GM23248 (cell line): ENCODE data around the gene NINL. TPM values are rescaled to one million over a fixed set of nuclear protein-coding genes. Genes with fewer than 3 reads are reported as not detected.

Experiments used
- DNase-seq: peaks from one replicate; pipeline ENCODE4 v3.0.0-alpha.2; 2015
- H2AFZ ChIP-seq: fragments of 200-600 bp; sonication (generic); 2 replicates; pipeline ENCODE4 v1.6.1; 2016; ENCODE audit warnings: antibody characterized with exemption
- H3F3A ChIP-seq: fragments of 200-600 bp; sonication (generic); 2 replicates; pipeline ENCODE4 v1.6.1; 2016; ENCODE audit warnings: mild to moderate bottlenecking, antibody characterized with exemption, mixed run types; ENCODE audit not compliant: insufficient read depth
- H3K27ac ChIP-seq: fragments of 200-600 bp; sonication (generic); 2 replicates; pipeline ENCODE4 v1.5.1; 2016; ENCODE audit warnings: mild to moderate bottlenecking
- H3K27me3 ChIP-seq: fragments of 200-600 bp; sonication (generic); replicated peaks from 2 replicates; pipeline ENCODE4 v1.6.1; 2016; ENCODE audit warnings: mild to moderate bottlenecking; ENCODE audit not compliant: insufficient read depth
- H3K36me3 ChIP-seq: fragments of 200-600 bp; sonication (generic); 2 replicates; pipeline ENCODE4 v1.6.1; 2016; ENCODE audit warnings: low read depth, mild to moderate bottlenecking
- H3K4me1 ChIP-seq: fragments of 200-600 bp; sonication (generic); 2 replicates; pipeline ENCODE4 v1.6.1; 2016; ENCODE audit warnings: mild to moderate bottlenecking; ENCODE audit not compliant: insufficient read depth
- H3K4me2 ChIP-seq: fragments of 200-600 bp; sonication (generic); one replicate; pipeline ENCODE4 v1.6.1; 2016; ENCODE audit warnings: mild to moderate bottlenecking; ENCODE audit not compliant: unreplicated experiment
- H3K4me3 ChIP-seq: fragments of 200-600 bp; sonication (generic); 2 replicates; pipeline ENCODE4 v1.5.1; 2016; ENCODE audit warnings: mild to moderate bottlenecking
- H3K79me2 ChIP-seq: fragments of 200-600 bp; sonication (generic); 2 replicates; pipeline ENCODE4 v1.6.1; 2016; ENCODE audit warnings: mild to moderate bottlenecking; ENCODE audit not compliant: insufficient read depth
- H3K9ac ChIP-seq: fragments of 200-600 bp; sonication (generic); 2 replicates; pipeline ENCODE4 v1.6.1; 2016; ENCODE audit warnings: mild to moderate bottlenecking
- H3K9me2 ChIP-seq: fragments of 200-600 bp; sonication (generic); 2 replicates; pipeline ENCODE4 v1.6.1; 2016; ENCODE audit warnings: mixed run types, mild to moderate bottlenecking, moderate library complexity; ENCODE audit not compliant: insufficient read depth
- H3K9me3 ChIP-seq: fragments of 200-600 bp; sonication (generic); one replicate; pipeline ENCODE4 v1.6.1; 2017; ENCODE audit warnings: low read depth
- H4K20me1 ChIP-seq: fragments of 200-600 bp; sonication (generic); 2 replicates; pipeline ENCODE4 v1.6.0; 2016; ENCODE audit not compliant: insufficient read depth
- EZH2 ChIP-seq: fragments of 200-600 bp; sonication (generic); IDR thresholded peaks from 2 replicates; pipeline ENCODE4 v1.6.1; 2018; ENCODE audit warnings: antibody characterized with exemption, mild to moderate bottlenecking; ENCODE audit not compliant: insufficient read depth, poor library complexity, severe bottlenecking
- EZH2phosphoT487 ChIP-seq: fragments of 200-600 bp; sonication (generic); IDR thresholded peaks from 2 replicates; pipeline ENCODE4 v1.6.1; 2018; ENCODE audit warnings: antibody characterized with exemption, moderate library complexity, mild to moderate bottlenecking, low read depth; ENCODE audit not compliant: insufficient read depth
- WGBS, 2 experiments: methylation state at CpG; one replicate each; pipeline ENCODE4 v1.1.6; 2015 to 2017; ENCODE audit warnings: low lambda C conversion rate in 2 of 2, low coverage in 1 of 2; ENCODE audit errors: missing lambda C conversion rate in 2 of 2; 5-methylcytosine and 5-hydroxymethylcytosine counted together
- in situ Hi-C: fragments of 300-500 bp; cut with MboI; formaldehyde crosslinking; loops from 2 replicates; pipeline ENCODE4 v1.15.0; 2020
- polyA plus RNA-seq: library from polyadenylated mRNA; unstranded; fragments of >200 nt; fragmentation: Nextera tagmentation; extraction: Ambion mirVana; gene quantifications from 2 replicates; pipeline ENCODE4 v1.2.1, GENCODE V29; 2016
- total RNA-seq: library from RNA; depleted of rRNA; stranded (reverse); fragments of >200 nt; shearing (Covaris generic); gene quantifications from 2 replicates; pipeline ENCODE4 v1.2.3, GENCODE V29; 2014

The NINL gene
- total and polyA plus RNA-seq, 2 experiments from 2014 or later = 1.9 to 3.4 TPM

- no peaks in the 10 kb centered on the region for H3K79me2 ChIP-seq
- no peak for DNase-seq
- no peaks in the 10 kb centered on the region for H3K27me3 ChIP-seq
- peaks cover 12% of the 10 kb centered on the region; the same call in 1 of the 2 replicates for H3K4me1 ChIP-seq
- H3K4me3 ChIP-seq = no peak overlapping the region
- in situ Hi-C loops = no loop called here
- TF ChIP-seq EZH2 (no peak), EZH2phosphoT487 (no peak)
- no peaks in the 10 kb centered on the region for H3K9me2 ChIP-seq
- no peaks in the 10 kb centered on the region for H3F3A ChIP-seq
- H3K9ac ChIP-seq = no peak overlapping the region
- H2AFZ ChIP-seq = no peak overlapping the region
- WGBS, 2 experiments = 52 to 58% methylated on average over 6 of the region's 6 CpGs
- H3K9me3 ChIP-seq = no peaks in the 10 kb centered on the region
- H4K20me1 ChIP-seq = no peaks in the 10 kb centered on the region
- no peaks in the 10 kb centered on the region for H3K36me3 ChIP-seq
- no peak overlapping the region for H3K27ac ChIP-seq
- H3K4me2 ChIP-seq = no peak overlapping the region
Measured at GRCh38 chr20:25535762-25536161, 49.6 kb downstream of the NINL start.

DNA sequence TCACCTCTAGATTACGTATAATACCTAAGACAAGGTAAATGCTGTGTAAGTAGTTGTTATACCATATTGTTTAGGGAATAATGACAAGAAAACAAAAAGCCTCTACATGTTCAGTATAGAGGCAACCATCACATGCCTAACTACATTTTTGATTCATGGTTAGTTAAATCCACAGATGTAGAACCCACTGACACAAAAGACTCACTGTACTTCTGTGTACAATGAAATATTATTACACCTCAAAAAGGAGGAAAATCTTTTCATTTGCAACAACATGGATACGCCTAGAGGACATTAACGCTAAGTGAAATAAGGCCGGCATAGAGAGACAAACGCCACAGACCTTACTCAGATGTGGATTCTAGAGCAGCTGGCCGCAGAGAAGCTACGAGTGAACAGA, 50.5 kb downstream of the NINL start:
- in situ Hi-C loops = no loop called here
- H3K4me2 ChIP-seq = no peak overlapping the region

DNA sequence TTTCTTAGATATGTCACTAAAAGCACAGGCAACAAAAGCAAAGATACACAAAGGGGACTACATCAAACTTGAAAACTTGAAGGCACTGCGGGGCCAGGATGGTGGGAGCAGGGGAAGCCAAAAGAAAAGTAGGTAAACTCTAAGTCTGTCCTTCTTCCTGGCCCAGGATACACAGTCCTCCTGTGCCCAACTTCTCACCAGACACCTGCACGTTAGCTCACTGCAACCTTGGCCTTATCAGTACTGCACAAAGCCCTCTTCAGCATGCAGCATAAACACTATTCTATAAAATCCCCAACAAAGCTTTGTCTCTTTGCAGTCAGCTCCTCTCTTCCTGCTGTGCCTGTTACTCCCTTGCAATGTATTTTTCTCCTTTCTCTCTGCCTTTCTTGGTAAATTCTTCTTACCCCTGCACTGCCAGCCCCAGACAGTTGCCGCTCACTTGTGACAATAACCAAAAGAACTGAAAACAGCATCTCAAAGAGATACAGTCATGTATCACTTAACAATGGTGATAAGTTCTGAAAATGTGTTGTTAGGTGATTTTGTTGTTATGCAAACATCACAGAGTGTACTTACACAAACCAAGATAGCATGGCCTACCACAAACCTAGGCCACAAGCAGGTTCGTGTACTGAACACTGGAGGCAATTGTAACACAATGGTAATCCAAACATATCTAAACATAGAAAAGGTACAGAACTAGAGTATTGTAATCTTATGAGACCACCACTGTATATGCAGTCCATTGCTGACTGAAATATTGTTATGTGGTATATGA, 51.2 kb downstream of the NINL start:
- no peaks in the 10 kb centered on the region for H3K36me3 ChIP-seq
- no peaks in the 10 kb centered on the region for H3K27me3 ChIP-seq
- H3K79me2 ChIP-seq = 0 out of 2 replicates have a peak, but pooled peaks cover 3% of the 10 kb centered on the region
- no peaks in the 10 kb centered on the region for H3F3A ChIP-seq
- no peak overlapping the region for H2AFZ ChIP-seq
- TF ChIP-seq EZH2 = no peak
- no peak for TF ChIP-seq EZH2phosphoT487
- H3K9me2 ChIP-seq = no peaks in the 10 kb centered on the region
- no peak overlapping the region for H3K9ac ChIP-seq
- H3K27ac ChIP-seq = no peak overlapping the region
- WGBS, 2 experiments = 93 to 97% methylated on average over 4 of the region's 4 CpGs
- DNase-seq = no peak
- H4K20me1 ChIP-seq = no peaks in the 10 kb centered on the region
- no peak overlapping the region for H3K4me2 ChIP-seq
- in situ Hi-C loops = no loop called here
- H3K4me1 ChIP-seq = no peaks in the 10 kb centered on the region
- H3K9me3 ChIP-seq = no peaks in the 10 kb centered on the region
- H3K4me3 ChIP-seq = no peak overlapping the region

More for the DNA sequence above, 50.5 kb downstream of the NINL start:
- Histone ChIP-seq H3K27ac (no peak overlapping the region), H3K27me3 (no peaks in the 10 kb centered on the region), H3K4me3 (no peak overlapping the region), H3K79me2 (0 out of 2 replicates have a peak, but pooled peaks cover 3% of the 10 kb centered on the region), H3F3A (no peaks in the 10 kb centered on the region), H3K36me3 (no peaks in the 10 kb centered on the region), H3K4me1 (0 out of 2 replicates have a peak, but pooled peaks cover 4% of the 10 kb centered on the region), H3K9me3 (no peaks in the 10 kb centered on the region), H2AFZ (no peak overlapping the region), H3K9me2 (no peaks in the 10 kb centered on the region), H4K20me1 (no peaks in the 10 kb centered on the region), H3K9ac (no peak overlapping the region)
- WGBS, 2 experiments = 98 to 99% methylated on average over 7 of the region's 7 CpGs
- TF ChIP-seq EZH2phosphoT487 (no peak), EZH2 (no peak)
- no peak for DNase-seq

DNA sequence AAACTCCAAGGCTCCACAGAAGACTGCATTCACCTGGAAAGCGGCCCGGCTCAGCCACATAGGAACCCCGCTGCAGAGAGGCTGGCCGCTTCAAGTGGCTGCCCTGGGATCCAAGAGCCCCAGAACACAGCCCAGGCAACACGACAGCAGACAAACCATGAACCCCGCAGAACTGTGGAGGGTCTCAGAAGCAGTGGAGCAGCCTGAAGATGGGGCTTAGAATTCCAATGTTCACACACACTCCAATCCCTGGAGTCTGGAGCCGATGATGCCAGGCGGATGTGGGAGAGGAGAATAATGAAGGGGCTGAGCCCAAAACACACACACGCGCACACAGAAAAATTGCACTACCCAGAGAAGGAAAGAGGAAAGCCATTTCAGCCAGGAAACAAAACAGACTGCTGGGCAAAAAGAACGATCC, 52.4 kb downstream of the NINL start:
- WGBS, 2 experiments = 85 to 86% methylated on average over 11 of the region's 11 CpGs
- H3F3A ChIP-seq = no peaks in the 10 kb centered on the region
- no peaks in the 10 kb centered on the region for H3K4me1 ChIP-seq
- no peak for TF ChIP-seq EZH2phosphoT487
- no peak for TF ChIP-seq EZH2
- H3K4me3 ChIP-seq = no peak overlapping the region
- no peak overlapping the region for H3K4me2 ChIP-seq
- no peaks in the 10 kb centered on the region for H3K9me2 ChIP-seq
- H2AFZ ChIP-seq = no peak overlapping the region
- no peaks in the 10 kb centered on the region for H4K20me1 ChIP-seq
- H3K9me3 ChIP-seq = no peaks in the 10 kb centered on the region
- DNase-seq = no peak
- in situ Hi-C loops = no loop called here
- H3K27me3 ChIP-seq = no peaks in the 10 kb centered on the region
- no peak overlapping the region for H3K9ac ChIP-seq
- 0 out of 2 replicates have a peak, but pooled peaks cover 3% of the 10 kb centered on the region for H3K79me2 ChIP-seq
- H3K27ac ChIP-seq = no peak overlapping the region
- no peaks in the 10 kb centered on the region for H3K36me3 ChIP-seq
